Mucosa of descending colon (tissue), 3 donors: ENCODE measurements around the gene CABCOCO1. TPM values are rescaled to one million over a fixed set of nuclear protein-coding genes. Genes with fewer than 3 reads are reported as not detected.

Source experiments
- ATAC-seq: fragments of 200-7000 bp; cut with Tn5 transposase; one replicate; pipeline ENCODE4 v1.9.1; 2020; ENCODE audit warnings: mild to moderate bottlenecking, moderate library complexity
- DNase-seq, 3 donors: peaks; one replicate each; pipeline ENCODE4 v3.0.0-alpha.2; 2020
- H3K36me3 ChIP-seq: fragments of 200-600 bp; one replicate; pipeline ENCODE4 v1.8.0; 2021; ENCODE audit warnings: low read depth, mild to moderate bottlenecking
- H3K4me1 ChIP-seq: fragments of 200-600 bp; one replicate; pipeline ENCODE4 v1.8.0; 2021; ENCODE audit warnings: low read depth, mild to moderate bottlenecking
- H3K4me3 ChIP-seq: fragments of 200-600 bp; one replicate; pipeline ENCODE4 v1.8.0; 2021; ENCODE audit warnings: mild to moderate bottlenecking
- H3K9me3 ChIP-seq: fragments of 200-600 bp; one replicate; pipeline ENCODE4 v1.8.0; 2021; ENCODE audit warnings: mild to moderate bottlenecking
- CTCF ChIP-seq: fragments of 200-600 bp; IDR thresholded peaks from one replicate; pipeline ENCODE4 v1.8.0; 2022; ENCODE audit warnings: antibody characterized with exemption, mild to moderate bottlenecking
- intact Hi-C, 2 donors: fragments of 100-400 bp; cut with DNase I in 1 of 2; cut with micrococcal nuclease in 1 of 2; formaldehyde crosslinking; loops; one replicate each; pipeline versions ENCODE4 v1.11.0 to v1.11.1; 2022; cut with DNase I, micrococcal nuclease
- total RNA-seq, 3 donors: library from RNA; stranded (reverse); fragmentation: NEBNext Ultra II Directional in 2 of 3; extraction: Animal tissue kit (Norgen Biotek cat#: 25700) in 2 of 3; gene quantifications; one replicate each; pipeline versions ENCODE4 v1.2.1 to v1.2.4, GENCODE V29; 2021 to 2023
- donor health status: DM: no; HTN: no; CAD: no; lungs with moderate emphysema.
- donor health status: DM: no; HTN: no; CAD: no.
- donor health status: DM: no; HTN: yes; CAD: no.

CABCOCO1 gene
- total RNA-seq, 3 donors from 2014 or later, result 0.22 to 3.4 TPM; not detected in 1

- DNase-seq (no peak), ATAC-seq (no peak)
- intact Hi-C loops, result no loop called here
- H3K4me3 ChIP-seq, result no peak overlapping the region
- no peaks in the 10 kb centered on the region for H3K4me1 ChIP-seq
- no peaks in the 10 kb centered on the region for H3K36me3 ChIP-seq
- H3K9me3 ChIP-seq, result no peaks in the 10 kb centered on the region
- TF ChIP-seq CTCF, result no peak
These were observed 29.1 kb upstream of the CABCOCO1 start for GRCh38 chr10:61633665-61634064.

GRCh38 chr10:61634746-61635145 lies 28.0 kb upstream of the CABCOCO1 start:
- DNase-seq (no peak), ATAC-seq (no peak)
- no peak for TF ChIP-seq CTCF
- Histone ChIP-seq H3K4me3 (no peak overlapping the region), H3K9me3 (no peaks in the 10 kb centered on the region), H3K36me3 (no peaks in the 10 kb centered on the region), H3K4me1 (no peaks in the 10 kb centered on the region)
- intact Hi-C loops, result no loop called here

GRCh38 chr10:61635471-61635870 lies 27.3 kb upstream of the CABCOCO1 start:
- ATAC-seq (no peak), DNase-seq (no peak)
- Histone ChIP-seq H3K36me3 (no peaks in the 10 kb centered on the region), H3K9me3 (no peaks in the 10 kb centered on the region), H3K4me3 (no peak overlapping the region), H3K4me1 (no peaks in the 10 kb centered on the region)
- intact Hi-C loops, result no loop called here
- TF ChIP-seq CTCF, result no peak

GRCh38 chr10:61635932-61636331 lies 26.8 kb upstream of the CABCOCO1 start:
- no peak for DNase-seq
- H3K36me3 ChIP-seq, result no peaks in the 10 kb centered on the region
- H3K4me1 ChIP-seq, result no peaks in the 10 kb centered on the region
- no peak overlapping the region for H3K4me3 ChIP-seq
- TF ChIP-seq CTCF, result no peak
- no peaks in the 10 kb centered on the region for H3K9me3 ChIP-seq
- ATAC-seq, result no peak
- intact Hi-C loops, result no loop called here

- DNase-seq (no peak), ATAC-seq (no peak)
- TF ChIP-seq CTCF, result no peak
- Histone ChIP-seq H3K4me3 (no peak overlapping the region), H3K36me3 (no peaks in the 10 kb centered on the region), H3K4me1 (no peaks in the 10 kb centered on the region), H3K9me3 (no peaks in the 10 kb centered on the region)
- intact Hi-C loops, result no loop called here
These were observed 22.8 kb upstream of the CABCOCO1 start for GRCh38 chr10:61639952-61640351.

- Histone ChIP-seq H3K36me3 (no peaks in the 10 kb centered on the region), H3K4me1 (no peaks in the 10 kb centered on the region), H3K4me3 (no peak overlapping the region), H3K9me3 (no peaks in the 10 kb centered on the region)
- intact Hi-C loops, result no loop called here
- DNase-seq (no peak), ATAC-seq (no peak)
- TF ChIP-seq CTCF, result no peak
These were observed 21.9 kb upstream of the CABCOCO1 start for GRCh38 chr10:61640856-61641255.
